Stimulated activated CD4-positive, alpha-beta T cell treated with anti-CD3 and anti-CD28 coated beads, Interleukin-4, amount 100 ng/mL, for 4 hours (primary cell): ENCODE measurements around the gene HPD.

ENCODE experiments used
- DNase-seq, 2 experiments: peaks; one replicate each; pipeline ENCODE4 v3.0.0-alpha.2; 2020

Gene HPD

DNA sequence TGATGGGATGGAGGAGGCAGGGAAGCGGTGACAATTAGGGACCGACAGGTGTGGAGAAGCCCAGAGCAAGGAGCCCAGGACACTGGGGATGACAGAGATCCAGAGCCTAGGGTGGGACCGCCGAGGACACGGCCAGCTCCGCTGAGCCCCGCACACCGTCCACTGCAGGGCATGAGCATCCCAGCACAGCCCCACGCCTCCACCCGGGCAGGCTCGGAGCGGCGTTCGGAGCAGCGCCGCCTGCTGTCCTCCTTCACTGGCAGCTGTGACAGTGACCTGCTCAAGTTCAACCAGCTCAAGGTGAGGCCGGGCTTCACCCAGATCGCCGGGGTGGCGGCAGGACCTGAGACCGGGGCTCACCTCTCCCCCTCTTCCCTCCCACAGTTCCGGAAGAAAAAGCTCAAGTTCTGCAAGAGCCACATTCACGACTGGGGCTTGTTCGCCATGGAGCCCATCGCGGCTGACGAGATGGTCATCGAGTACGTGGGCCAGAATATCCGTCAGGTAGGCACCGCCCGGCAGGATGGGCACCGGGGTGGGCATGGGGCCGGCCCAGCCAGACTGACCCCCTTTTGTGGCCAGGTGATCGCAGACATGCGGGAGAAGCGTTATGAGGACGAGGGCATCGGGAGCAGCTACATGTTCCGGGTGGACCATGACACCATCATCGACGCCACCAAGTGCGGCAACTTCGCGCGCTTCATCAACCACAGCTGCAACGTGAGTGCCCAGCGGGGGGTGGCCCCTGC, 31.1 kb downstream of the HPD start:
- no peak for DNase-seq

DNA sequence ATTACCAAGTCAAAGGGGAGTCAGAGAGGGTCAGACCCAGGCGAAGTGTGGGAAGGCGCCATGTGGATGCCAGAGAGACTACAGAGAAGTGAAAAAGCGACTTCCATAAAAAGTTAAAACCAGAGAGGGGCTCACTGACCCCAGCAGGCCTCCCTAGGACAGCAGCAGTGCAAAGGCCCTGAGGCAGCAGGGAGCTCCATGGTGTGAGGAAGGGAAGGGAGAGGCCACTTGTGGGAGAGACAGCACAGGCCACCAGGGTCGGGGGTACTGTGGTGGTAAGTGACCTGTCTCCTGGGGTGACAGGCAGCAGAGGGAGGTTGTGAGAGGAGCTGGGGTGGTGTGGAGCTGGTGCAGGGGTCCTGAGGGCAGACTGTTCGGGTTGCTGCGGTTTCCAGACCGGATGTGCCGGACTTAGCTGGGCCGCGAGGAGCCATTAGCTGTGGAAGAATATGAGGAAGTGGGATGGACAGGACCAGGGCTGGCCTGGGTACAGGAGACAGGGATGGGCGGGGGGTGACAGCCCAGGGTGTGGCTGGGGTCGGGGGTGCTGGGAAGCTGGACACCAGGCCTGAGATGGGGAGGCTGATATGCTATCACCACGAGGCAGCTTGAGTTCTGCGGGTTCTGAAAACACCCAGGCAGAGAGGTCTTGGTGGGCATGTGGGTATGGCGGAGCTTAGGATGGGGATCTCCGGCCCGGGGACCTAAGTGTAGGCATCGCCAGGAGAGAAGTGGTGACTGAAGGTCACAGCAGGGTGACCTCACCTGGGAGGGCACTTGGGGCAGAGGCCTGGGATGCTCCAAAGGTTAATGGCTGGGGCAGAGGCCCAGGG, 32.1 kb downstream of the HPD start:
- DNase-seq = no peak

DNA sequence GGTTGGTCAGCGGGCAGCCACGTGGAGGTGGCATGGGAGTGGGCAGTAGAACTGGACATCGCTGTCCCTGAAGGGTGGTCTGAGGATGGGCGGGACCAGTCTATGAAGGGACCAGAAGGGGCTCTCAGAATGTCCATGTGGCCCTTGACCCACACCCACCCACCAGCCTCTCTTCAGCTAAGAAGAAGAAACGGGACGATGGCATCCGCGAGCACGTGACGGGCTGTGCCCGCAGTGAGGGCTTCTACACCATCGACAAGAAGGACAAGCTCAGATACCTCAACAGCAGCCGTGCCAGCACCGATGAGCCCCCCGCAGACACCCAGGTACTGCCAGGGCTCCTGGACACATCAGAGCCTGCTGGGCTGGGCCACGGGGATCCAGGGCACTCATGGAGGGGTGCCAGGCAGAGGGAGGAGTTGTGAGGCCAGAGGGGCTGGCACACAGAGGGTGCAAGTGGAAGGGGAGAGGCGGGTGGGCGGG, 33.6 kb downstream of the HPD start:
- DNase-seq = no peak

DNA sequence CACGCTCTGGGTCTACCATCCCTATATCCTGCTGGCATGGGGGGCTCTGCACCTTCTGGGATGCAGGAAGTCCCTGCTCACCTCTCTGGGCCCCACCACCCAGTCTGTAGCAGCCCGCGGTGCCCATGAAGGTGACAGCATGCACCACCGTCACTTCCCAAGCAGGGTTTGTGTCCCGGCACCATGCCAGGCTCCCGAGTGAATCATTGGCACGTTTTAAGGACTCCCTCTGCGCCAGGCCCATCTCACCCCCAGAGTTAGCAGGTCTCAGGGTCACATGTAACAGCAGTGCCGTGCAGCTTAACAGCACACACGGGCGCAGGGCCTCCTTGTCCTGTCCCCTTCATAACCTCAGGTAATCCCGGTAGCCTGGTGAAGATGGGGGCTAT, 34.9 kb downstream of the HPD start:
- no peak for DNase-seq

DNA sequence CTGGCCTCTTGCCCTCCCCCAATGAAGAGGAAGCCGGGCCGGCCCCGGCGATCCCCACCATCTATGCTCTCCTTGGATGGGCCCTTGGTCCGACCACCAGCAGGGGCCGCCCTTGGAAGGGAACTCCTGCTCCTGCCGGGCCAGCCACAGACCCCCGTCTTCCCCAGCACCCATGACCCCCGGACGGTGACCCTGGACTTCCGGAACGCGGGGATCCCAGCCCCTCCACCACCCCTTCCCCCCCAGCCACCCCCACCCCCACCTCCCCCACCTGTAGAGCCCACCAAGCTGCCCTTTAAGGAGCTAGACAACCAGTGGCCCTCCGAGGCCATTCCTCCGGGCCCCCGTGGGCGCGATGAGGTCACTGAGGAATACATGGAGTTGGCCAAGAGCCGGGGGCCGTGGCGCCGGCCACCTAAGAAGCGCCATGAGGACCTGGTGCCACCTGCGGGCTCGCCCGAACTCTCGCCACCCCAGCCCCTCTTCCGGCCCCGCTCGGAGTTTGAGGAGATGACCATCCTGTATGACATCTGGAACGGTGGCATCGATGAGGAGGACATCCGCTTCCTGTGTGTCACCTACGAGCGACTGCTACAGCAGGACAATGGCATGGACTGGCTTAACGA, 35.4 kb downstream of the HPD start:
- no peak for DNase-seq

DNA sequence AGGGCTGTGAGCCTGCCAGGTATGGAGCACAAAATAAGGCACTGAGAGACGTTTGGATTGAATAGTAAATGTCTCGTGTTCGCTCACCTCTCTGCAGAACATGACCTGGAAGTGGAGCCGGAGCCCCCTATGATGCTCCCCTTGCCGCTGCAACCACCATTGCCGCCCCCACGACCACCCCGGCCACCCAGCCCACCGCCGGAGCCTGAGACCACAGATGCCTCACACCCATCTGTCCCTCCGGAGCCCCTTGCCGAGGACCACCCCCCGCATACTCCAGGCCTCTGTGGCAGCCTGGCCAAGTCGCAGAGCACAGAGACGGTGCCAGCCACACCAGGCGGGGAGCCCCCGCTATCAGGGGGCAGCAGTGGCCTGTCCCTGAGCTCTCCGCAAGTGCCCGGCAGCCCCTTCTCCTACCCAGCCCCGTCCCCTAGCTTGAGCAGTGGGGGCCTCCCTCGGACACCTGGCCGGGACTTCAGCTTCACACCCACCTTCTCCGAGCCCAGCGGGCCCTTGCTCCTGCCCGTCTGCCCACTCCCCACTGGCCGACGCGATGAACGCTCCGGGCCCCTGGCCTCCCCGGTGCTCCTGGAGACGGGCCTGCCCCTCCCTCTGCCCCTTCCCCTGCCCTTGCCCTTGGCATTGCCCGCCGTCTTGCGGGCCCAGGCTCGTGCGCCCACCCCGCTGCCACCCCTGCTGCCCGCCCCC, 36.1 kb downstream of the HPD start:
- DNase-seq = no peak

DNA sequence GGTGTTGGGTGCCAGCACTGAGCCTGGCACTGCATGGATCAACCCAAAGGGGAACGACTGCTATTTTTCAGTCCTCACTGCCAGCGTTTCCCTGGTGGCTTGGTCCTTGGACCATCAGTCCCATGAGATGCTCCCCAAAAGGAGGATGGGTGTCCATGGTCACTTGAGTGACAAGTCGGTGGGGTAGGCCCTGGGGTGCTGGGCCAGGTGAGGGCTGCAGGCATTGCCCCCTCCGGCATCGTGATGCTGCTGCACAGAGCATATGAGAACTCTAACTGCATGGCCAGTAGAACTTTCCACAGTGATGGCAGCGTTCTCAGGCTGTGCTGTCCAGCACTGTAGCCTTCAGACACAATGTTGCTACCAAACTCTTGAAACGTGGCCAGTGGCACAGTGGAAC, 38.6 kb downstream of the HPD start:
- DNase-seq = no peak

DNA sequence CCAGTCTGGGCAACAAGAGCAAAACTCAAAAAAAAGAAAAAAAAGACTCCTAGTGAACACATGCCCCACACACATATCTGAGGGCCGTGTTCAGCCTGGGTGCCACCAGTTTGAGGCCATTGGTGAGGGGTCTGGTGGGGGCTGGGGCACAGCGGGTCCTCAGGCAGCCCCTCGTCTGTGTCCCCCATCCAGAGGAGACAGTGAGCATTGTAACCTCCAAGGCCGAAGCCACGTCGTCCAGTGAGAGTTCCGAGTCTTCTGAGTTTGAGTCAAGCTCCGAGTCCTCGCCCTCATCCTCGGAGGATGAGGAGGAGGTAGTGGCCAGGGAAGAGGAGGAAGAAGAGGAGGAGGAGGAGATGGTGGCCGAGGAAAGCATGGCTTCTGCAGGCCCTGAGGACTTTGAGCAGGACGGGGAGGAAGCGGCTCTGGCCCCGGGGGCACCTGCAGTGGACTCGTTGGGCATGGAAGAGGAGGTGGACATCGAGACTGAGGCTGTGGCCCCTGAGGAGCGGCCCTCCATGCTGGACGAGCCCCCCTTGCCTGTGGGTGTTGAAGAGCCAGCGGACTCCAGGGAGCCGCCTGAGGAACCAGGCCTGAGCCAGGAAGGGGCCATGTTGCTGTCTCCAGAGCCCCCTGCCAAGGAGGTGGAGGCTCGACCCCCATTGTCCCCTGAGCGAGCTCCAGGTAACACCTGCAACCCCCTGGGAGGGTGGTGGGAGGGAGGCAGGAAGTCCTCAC, 39.3 kb downstream of the HPD start:
- no peak for DNase-seq

DNA sequence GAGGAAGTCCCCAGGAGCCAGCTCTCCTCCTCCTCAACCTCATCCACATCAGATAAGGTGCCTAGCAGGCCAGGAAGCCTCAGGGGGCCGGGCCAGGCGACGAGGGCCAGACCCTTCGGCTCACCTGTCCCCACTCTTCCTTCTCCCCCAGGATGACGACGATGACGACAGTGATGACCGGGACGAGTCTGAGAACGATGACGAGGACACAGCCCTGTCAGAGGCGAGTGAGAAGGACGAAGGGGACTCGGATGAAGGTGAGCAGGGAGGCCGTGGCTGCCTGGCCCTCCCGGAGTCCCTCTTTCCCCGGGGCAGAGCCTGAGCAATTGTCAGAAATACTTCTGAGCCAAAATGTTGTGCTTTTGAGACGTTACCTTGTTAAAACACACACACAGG, 41.0 kb downstream of the HPD start:
- DNase-seq = no peak

DNA sequence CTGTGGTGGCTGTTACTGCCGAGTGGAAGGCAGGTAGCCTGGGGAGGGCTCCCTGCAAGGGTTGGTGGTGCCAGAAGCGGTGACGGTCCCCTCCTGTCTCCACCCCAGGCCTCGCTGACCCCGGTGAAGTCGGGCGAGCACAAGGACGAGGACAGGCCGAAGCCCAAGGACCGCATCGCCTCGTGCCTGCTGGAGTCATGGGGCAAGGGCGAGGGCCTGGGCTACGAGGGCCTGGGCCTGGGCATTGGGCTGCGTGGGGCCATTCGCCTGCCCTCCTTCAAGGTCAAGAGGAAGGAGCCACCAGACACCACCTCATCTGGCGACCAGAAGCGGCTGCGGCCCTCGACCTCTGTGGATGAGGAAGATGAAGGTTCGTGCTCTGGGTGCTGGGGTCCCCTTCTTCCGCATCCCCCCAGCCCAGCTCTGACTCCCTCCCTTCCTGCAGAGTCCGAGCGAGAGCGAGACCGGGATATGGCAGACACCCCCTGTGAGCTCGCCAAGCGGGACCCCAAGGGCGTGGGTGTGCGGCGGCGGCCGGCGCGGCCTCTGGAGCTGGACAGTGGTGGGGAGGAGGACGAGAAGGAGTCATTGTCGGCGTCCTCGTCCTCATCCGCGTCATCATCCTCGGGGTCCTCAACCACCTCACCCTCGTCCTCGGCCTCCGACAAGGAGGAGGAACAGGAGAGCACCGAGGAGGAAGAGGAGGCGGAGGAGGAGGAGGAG, 41.6 kb downstream of the HPD start:
- DNase-seq = no peak

DNA sequence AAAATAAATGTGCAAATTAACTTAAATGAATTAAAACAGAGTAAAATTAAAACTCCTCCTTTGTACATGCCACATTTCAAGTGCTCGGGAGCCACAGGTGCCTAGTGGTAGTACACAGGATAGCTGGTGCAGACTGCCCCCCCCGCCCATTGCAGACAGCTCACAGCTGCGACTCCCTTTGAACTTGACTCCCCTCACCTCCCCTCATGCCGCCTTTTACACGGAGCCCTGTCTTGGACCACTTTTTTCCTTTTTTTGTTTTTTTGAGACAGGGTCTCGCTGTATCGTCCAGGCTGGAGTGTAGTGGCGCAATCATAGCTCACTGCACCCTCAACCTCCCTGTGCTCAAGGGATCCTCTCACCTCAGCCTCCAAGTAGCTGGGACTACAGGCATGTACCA, 43.4 kb downstream of the HPD start:
- DNase-seq = no peak

DNA sequence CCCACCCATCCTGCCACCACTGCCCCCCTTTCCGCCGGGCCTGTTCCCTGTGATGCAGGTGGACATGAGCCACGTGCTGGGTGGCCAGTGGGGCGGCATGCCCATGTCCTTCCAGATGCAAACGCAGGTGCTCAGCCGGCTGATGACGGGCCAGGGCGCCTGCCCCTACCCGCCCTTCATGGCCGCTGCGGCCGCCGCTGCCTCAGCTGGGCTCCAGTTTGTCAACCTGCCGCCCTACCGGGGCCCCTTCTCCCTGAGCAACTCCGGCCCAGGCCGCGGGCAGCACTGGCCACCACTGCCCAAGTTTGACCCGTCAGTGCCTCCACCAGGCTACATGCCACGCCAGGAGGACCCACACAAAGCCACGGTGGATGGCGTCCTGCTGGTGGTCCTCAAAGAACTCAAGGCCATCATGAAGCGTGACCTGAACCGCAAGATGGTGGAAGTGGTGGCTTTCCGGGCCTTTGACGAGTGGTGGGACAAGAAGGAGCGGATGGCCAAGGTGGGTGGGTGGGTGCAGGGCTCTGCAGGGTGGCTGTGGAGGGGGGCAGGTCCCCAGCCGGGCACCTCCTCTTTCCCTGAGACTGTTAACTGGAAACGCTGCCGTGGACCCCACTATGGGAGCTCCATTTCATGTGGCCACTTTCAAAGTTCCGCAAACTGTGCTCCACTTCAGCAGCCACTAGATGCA, 44.1 kb downstream of the HPD start:
- DNase-seq = no peak

DNA sequence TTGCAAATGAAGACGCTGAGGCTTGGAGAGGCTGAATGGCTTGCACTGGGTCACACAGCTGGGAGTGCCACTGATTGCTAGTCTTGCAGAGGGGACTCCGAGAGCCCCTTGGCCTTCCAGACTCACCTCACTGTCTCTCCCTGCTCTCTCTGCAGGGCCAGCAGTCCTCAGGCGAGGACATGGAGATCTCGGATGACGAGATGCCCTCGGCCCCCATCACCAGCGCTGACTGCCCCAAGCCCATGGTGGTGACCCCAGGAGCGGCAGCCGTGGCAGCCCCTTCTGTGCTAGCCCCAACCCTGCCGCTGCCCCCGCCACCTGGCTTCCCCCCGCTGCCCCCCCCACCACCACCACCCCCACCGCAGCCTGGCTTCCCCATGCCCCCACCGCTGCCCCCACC, 44.7 kb downstream of the HPD start:
- no peak for DNase-seq

DNA sequence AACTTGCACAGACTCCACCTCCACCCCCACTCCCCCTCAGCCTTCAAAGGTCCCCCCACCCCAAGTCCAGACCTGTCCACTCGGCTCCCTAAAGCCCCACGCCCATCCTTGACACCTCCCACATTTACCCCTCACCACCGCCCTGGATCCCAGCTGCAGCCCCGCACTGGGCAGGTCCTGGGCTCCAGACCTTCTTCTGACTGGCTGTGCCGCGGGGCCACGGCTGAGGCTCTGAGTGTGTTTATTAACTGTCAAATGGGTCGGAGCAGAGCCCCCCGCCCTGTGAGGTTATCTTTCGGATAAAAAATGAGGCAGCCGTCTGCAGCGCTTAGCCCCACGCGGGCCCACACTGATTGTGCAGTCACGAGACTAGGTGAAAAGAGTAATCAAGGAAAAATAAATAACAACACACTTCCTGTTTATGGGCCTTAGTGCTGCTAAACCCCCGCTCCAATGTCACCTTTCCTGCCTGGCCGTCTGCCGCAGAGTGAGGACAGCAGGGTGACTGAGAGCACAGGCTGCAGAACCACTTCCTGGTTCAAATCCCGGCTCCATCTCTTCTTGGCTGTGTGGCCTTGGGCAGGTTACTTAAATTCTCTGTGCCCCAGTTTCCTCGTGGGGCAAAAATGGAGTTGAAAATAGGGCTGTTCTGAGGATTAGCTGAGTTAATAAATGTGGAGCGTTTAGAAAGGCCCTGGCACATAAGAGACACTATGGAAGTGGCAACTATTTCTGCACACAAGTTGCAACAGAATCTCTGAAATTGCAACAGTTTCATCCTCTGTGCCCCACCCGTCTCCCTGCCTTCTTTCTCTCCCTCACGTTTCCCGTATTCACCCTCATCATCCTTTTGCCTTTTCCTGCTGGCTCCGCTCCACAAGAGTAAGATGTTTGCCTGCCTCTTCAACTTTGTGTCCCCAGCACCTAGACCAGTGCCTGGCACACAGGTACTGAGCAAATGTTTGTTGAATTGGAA, 45.5 kb downstream of the HPD start:
- DNase-seq = no peak

DNA sequence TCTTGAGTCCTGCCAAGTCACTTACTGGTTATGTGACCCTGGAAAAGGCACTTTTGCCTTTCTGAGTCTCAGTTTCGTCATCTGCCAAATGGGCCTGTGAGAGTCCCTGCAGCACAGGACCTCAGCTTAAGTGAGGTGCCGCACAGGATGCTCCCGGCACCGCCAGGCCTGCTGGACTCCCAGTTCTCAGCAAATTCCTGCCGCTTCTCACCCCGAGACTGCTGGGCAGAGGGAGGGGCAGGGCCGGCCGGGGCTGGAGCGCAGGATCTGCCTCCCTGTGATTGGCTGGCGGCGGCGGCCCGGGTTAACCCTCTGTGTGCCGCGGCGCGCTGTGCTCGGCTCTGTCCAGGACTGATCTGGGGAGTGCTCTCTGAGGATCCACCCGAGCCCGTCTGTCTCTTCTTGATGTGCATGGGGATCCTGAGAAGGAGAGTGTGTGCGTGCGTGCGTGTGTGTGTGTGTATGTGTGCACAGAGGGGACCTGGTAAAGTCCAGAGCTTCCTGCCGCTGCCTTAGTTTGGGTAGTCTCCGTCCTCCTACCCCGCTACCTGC, 46.3 kb downstream of the HPD start:
- DNase-seq = peak in 1 of 2 experiments; percentile 42

DNA sequence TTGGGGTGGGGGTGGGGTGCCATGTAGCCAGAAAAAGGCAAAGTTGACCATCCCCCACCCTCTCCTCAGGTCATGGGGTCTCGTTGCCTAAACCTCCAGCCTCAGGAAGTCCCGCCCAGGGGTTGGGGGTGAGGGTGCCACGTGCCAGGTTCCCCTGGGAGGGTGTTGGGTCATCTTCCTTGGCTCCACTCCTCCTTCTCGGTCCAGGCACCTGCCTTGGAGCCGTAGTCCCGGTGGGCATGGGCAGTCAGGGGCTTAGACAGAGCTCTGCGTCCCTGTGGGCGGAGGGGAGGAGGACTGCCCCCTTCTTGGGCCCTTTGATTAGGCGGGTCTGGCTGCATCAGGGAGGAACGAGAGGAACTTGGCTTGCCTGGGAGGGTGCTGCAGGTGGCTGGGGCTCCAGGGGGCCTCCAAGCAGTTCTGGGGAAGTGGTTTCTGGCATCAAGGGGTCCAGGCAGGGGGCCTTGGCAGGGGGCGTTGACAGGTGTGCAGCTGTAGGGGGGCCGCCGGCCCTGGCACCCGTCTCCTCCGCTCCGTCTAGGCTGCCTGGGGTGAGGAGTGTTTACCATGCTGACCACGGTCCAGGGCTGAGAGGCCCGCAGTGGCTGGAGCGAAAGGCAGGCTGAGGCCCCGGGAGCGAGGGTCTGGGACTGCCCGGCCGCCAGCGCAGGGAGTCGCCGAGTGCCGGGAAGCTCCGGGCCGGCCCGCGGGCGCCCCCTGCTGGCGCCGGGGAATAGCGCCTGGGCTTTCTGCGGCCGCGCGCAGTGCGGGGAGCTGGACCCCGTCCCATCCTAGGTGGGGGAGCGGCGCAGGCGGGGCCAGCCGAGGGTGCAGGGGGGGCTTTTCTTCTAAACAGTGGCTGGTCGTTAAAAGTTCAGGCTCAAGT, 47.0 kb downstream of the HPD start:
- DNase-seq = peak; percentile 48 to 74

DNA sequence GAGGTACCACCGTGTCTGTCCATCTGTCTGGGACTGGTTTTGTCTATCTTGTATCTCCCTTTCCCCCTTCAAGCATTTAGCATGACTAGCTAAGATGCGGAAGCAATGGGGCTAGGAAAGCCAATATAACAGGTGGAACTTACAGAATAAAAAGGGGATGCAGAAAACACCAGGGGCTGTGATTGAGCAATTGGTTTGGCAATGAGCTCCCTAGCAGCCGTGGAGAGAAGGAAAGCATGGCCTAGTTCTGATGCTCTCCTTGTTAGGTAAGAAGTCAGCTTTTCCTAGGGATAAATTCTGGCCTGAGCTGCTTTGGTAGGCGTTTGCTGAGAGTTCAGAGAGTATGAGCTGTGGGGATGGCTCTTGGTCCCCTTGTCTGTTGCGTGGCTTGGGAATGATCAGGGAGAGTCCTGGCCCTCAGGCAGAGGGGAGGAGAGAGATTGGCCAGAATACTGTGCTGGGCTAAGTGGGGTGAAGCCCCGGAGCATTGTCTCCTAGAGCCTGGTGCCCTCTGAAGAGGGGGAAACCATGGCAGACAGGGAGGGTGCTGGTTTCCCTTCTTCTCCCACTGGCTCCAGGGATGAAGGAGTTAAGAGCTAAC, 47.7 kb downstream of the HPD start:
- no peak for DNase-seq

DNA sequence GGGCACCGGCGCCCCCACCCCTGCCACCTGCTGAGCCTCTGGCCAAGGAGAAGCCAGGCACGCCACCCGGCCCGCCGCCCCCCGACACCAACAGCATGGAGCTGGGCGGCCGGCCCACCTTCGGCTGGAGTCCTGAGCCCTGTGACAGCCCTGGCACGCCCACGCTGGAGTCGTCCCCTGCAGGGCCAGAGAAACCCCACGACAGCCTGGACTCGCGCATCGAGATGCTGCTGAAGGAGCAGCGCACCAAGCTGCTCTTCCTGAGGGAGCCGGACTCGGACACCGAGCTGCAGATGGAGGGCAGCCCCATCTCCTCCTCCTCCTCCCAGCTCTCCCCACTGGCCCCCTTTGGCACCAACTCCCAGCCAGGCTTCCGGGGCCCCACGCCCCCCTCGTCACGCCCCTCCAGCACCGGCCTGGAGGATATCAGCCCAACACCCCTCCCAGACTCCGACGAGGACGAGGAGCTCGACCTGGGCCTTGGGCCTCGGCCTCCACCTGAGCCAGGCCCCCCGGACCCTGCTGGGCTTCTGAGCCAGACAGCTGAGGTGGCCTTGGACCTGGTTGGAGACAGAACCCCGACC, 48.3 kb downstream of the HPD start:
- DNase-seq = no peak
